Measurements from ENCODE around the gene STX18. TPM values are rescaled to one million over a fixed set of nuclear protein-coding genes. Genes with fewer than 3 reads are reported as not detected.

Gene STX18
- total and polyA plus RNA-seq, 2 of the 13 experiments (the other 11 are each of a cell fraction or from before 2014, with no cell fraction given) = 23.9 to 37.1 TPM

- TF ChIP-seq ZNF740 (CRISPR knock-in tag; IDR thresholded peaks at IDR 0.05) = no peak
- TF ChIP-seq MAFK (conservative IDR thresholded peaks at IDR 0.05 in 1 of 2, IDR thresholded peaks at IDR 0.05 in 1 of 2; ENCODE audit: low read length in 2 of 2) = no peak
- no peak for TF ChIP-seq SMAD1 (CRISPR knock-in tag; IDR thresholded peaks at IDR 0.05; ENCODE audit: borderline replicate concordance, low read depth)
- no peak for TF ChIP-seq SIX4 (CRISPR knock-in tag; IDR thresholded peaks at IDR 0.05)
- TF ChIP-seq ZNF891 (CRISPR knock-in tag; IDR thresholded peaks at IDR 0.05) = no peak
- TF ChIP-seq FOXA3 (CRISPR knock-in tag; IDR thresholded peaks at IDR 0.05) = peak; percentile 66
- peak; percentile 94 for TF ChIP-seq MAX (IDR thresholded peaks at IDR 0.05)
- TF ChIP-seq MATR3 (CRISPR knock-in tag; IDR thresholded peaks at IDR 0.05) = no peak
- no peak for TF ChIP-seq SNAPC5 (CRISPR knock-in tag; IDR thresholded peaks at IDR 0.05; ENCODE audit: borderline replicate concordance)
- peak; percentile 43; the same call in 1 of the 2 replicates for TF ChIP-seq THRA (CRISPR knock-in tag; IDR thresholded peaks at IDR 0.05; ENCODE audit: borderline replicate concordance)
- TF ChIP-seq CENPX (CRISPR knock-in tag; IDR thresholded peaks at IDR 0.05) = no peak
- no peak for TF ChIP-seq ZNF816 (CRISPR knock-in tag; IDR thresholded peaks at IDR 0.05; ENCODE audit: borderline replicate concordance)
- TF ChIP-seq ZNF616 (CRISPR knock-in tag; IDR thresholded peaks at IDR 0.05; ENCODE audit: low read depth) = no peak
- peak; percentile 71; the same call in 1 of the 2 replicates for TF ChIP-seq FOXO1 (CRISPR knock-in tag; IDR thresholded peaks at IDR 0.05)
- TF ChIP-seq ZBTB4 (CRISPR knock-in tag; IDR thresholded peaks at IDR 0.05; ENCODE audit: borderline replicate concordance) = no peak
- TF ChIP-seq CEBPB (IDR thresholded peaks at IDR 0.05; ENCODE audit: borderline replicate concordance, low read depth, low read length) = no peak
- no peak for TF ChIP-seq ZHX2 (IDR thresholded peaks at IDR 0.05; ENCODE audit: low read depth)
- no peak for TF ChIP-seq ZHX2 (CRISPR knock-in tag; IDR thresholded peaks at IDR 0.05; ENCODE audit: borderline replicate concordance)
- TF ChIP-seq ZNF709 (CRISPR knock-in tag; IDR thresholded peaks at IDR 0.05) = no peak
Observed at GRCh38 chr4:4472344-4472958, 69.4 kb downstream of the STX18 start (continued).

All from HepG2 (cell line).